Rectal smooth muscle tissue (tissue), 1 donor: ENCODE measurements around the gene CELF4.

ENCODE experiments used
- H3K27ac ChIP-seq: one replicate; pipeline ENCODE4 v1.7.0; 2013; ENCODE audit warnings: low read depth, low read length, inconsistent platforms
- H3K27me3 ChIP-seq: one replicate; pipeline ENCODE4 v1.7.0; 2013; ENCODE audit warnings: low read length; ENCODE audit not compliant: control insufficient read depth, insufficient read depth
- H3K36me3 ChIP-seq: one replicate; pipeline ENCODE4 v1.7.0; 2013; ENCODE audit warnings: low read length; ENCODE audit not compliant: control insufficient read depth, insufficient read depth
- H3K4me1 ChIP-seq: one replicate; pipeline ENCODE4 v1.7.0; 2013; ENCODE audit warnings: low read length; ENCODE audit not compliant: control insufficient read depth, insufficient read depth
- H3K4me3 ChIP-seq: one replicate; pipeline ENCODE4 v1.7.0; 2013; ENCODE audit warnings: low read length
- H3K9ac ChIP-seq: one replicate; pipeline ENCODE4 v1.7.0; 2013; ENCODE audit warnings: low read length

CELF4 gene

GRCh38 chr18:37419315-37419714 is 146.3 kb downstream of the CELF4 start:
- H3K27ac ChIP-seq: no peak overlapping the region
- no peaks in the 10 kb centered on the region for H3K4me1 ChIP-seq
- H3K27me3 ChIP-seq: no peaks in the 10 kb centered on the region
- no peak overlapping the region for H3K9ac ChIP-seq
- H3K4me3 ChIP-seq: no peak overlapping the region
- no peaks in the 10 kb centered on the region for H3K36me3 ChIP-seq

DNA sequence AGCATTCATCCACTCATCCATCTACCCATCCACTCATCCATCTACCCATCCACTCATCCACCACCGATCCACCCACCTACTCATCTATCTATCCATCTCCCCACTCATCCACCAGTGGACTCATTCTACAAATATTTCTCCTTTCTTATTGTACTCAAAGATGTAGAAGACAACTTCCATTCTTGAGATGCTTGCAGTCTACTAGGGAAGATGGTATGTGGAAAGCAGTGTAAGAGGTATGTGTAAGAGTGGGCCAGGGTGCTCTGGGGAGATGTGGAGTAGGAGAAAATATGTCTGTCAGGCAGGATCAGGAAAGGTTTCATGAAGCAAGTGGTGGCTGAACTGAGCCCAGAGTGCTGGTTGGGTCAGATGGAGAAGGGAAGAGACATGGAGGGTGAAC is 150.8 kb downstream of the CELF4 start:
- Histone ChIP-seq H3K27ac (no peak overlapping the region), H3K4me3 (no peak overlapping the region), H3K36me3 (no peaks in the 10 kb centered on the region), H3K4me1 (no peaks in the 10 kb centered on the region), H3K27me3 (no peaks in the 10 kb centered on the region), H3K9ac (no peak overlapping the region)

DNA sequence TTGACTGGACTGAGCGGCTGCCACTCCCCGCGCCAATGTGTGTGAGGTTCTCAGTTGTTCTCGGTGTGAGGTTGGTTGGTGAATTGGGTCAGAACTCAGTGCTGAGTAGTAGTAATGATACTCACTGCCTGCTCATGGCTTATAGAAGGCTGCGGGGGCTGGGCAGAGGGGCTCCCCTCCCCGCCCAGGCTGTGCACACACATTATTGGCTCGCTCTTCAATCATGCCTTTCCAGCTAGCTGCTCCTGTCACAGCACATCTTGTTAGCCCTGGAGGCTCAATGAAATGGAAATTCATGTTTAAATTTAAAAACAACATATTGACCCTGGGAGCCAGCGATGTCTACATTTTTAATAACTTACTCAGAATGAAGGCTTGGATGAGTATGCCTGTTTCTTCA is 152.8 kb downstream of the CELF4 start:
- no peak overlapping the region for H3K4me3 ChIP-seq
- H3K36me3 ChIP-seq: no peaks in the 10 kb centered on the region
- H3K4me1 ChIP-seq: no peaks in the 10 kb centered on the region
- H3K27me3 ChIP-seq: no peaks in the 10 kb centered on the region
- H3K9ac ChIP-seq: no peak overlapping the region
- H3K27ac ChIP-seq: no peak overlapping the region

GRCh38 chr18:37412333-37412732 is 153.3 kb downstream of the CELF4 start:
- no peaks in the 10 kb centered on the region for H3K27me3 ChIP-seq
- no peaks in the 10 kb centered on the region for H3K4me1 ChIP-seq
- no peak overlapping the region for H3K27ac ChIP-seq
- H3K4me3 ChIP-seq: no peak overlapping the region
- no peak overlapping the region for H3K9ac ChIP-seq
- H3K36me3 ChIP-seq: no peaks in the 10 kb centered on the region

- no peaks in the 10 kb centered on the region for H3K4me1 ChIP-seq
- no peaks in the 10 kb centered on the region for H3K27me3 ChIP-seq
- H3K9ac ChIP-seq: no peak overlapping the region
- no peaks in the 10 kb centered on the region for H3K36me3 ChIP-seq
- no peak overlapping the region for H3K4me3 ChIP-seq
- H3K27ac ChIP-seq: no peak overlapping the region
Measured at GRCh38 chr18:37409878-37410277, 155.7 kb downstream of the CELF4 start.

DNA sequence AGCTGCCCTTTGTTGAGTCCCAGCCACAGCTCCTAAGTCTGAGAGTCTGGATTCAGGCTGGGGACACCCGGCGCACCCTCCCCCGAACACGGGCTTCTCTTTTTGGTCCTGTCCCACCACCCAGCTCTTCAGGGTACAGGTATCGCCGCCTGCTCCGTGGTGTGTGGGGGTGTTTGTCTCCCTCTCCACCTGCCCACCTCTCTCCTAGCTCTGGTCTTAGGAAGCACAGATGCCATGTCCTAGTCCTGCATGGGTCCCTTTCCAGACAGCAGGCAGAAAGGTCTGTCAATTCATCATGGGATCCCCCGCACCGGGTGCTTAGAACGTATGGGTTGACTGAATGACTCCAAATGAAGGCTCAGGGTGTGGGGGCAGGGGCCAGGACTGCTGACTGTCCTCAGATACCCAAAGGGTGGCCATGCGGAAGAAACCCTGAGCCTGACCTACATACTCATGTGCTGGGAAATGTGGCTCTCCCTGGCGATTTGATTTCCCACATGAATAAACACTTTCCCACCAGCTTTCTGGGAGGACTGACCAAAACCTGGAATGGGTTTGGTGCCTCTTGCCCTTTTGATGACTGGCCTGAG is 156.8 kb downstream of the CELF4 start:
- Histone ChIP-seq H3K27me3 (no peaks in the 10 kb centered on the region), H3K4me3 (no peak overlapping the region), H3K9ac (no peak overlapping the region), H3K4me1 (no peaks in the 10 kb centered on the region), H3K27ac (no peak overlapping the region), H3K36me3 (no peaks in the 10 kb centered on the region)

DNA sequence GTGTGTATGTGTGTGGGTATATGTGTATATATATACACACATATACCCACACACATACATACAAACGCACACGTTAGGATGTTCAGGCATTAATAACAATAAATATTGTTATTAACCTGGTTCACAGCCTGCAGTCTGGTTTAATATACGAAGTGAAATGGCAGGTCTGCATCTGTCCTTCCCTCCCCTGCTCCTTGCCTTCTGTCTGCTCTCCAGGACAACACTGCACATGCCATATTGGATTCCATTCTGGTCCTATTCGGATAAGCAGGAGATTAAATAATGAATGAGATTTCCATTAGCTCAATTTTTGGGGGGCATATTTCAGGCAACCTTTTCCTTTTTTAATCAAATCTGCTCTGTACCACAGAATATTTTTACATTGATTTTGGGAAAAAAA is 158.0 kb downstream of the CELF4 start:
- Histone ChIP-seq H3K4me1 (no peaks in the 10 kb centered on the region), H3K36me3 (no peaks in the 10 kb centered on the region), H3K27me3 (no peaks in the 10 kb centered on the region), H3K4me3 (no peak overlapping the region), H3K27ac (no peak overlapping the region), H3K9ac (no peak overlapping the region)

- H3K9ac ChIP-seq: no peak overlapping the region
- no peaks in the 10 kb centered on the region for H3K27me3 ChIP-seq
- no peak overlapping the region for H3K27ac ChIP-seq
- no peaks in the 10 kb centered on the region for H3K36me3 ChIP-seq
- no peak overlapping the region for H3K4me3 ChIP-seq
- no peaks in the 10 kb centered on the region for H3K4me1 ChIP-seq
Measured at GRCh38 chr18:37405772-37406171, 159.8 kb downstream of the CELF4 start.

- H3K27ac ChIP-seq: no peak overlapping the region
- H3K9ac ChIP-seq: no peak overlapping the region
- no peaks in the 10 kb centered on the region for H3K27me3 ChIP-seq
- H3K4me3 ChIP-seq: no peak overlapping the region
- H3K4me1 ChIP-seq: no peaks in the 10 kb centered on the region
- H3K36me3 ChIP-seq: no peaks in the 10 kb centered on the region
Measured at GRCh38 chr18:37405229-37405628, 160.4 kb downstream of the CELF4 start.

- Histone ChIP-seq H3K36me3 (no peaks in the 10 kb centered on the region), H3K4me3 (no peak overlapping the region), H3K4me1 (no peaks in the 10 kb centered on the region), H3K27me3 (no peaks in the 10 kb centered on the region), H3K27ac (no peak overlapping the region), H3K9ac (no peak overlapping the region)
Measured at GRCh38 chr18:37403788-37404187, 161.8 kb downstream of the CELF4 start.

- no peaks in the 10 kb centered on the region for H3K27me3 ChIP-seq
- no peak overlapping the region for H3K9ac ChIP-seq
- H3K27ac ChIP-seq: no peak overlapping the region
- H3K36me3 ChIP-seq: no peaks in the 10 kb centered on the region
- no peak overlapping the region for H3K4me3 ChIP-seq
- no peaks in the 10 kb centered on the region for H3K4me1 ChIP-seq
Measured at GRCh38 chr18:37403100-37403781, 162.4 kb downstream of the CELF4 start.

DNA sequence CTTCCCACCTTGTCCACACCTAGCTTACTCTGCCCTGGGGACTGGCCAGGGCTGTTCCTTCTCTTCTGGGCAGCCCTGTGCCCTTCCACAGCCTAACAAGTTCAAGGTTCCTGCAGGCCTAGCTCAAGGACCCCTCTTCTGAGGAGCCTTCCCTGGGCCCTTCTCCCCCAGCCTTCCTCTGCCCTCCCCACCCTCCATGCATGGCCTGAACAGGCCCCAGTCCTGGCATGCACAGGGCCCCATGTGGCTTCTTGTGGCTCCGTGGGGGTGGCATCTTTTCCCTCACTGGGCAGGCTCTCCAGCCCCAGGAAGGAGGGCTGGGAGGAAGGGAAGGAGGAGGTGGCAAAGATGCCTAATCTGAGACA is 162.9 kb downstream of the CELF4 start:
- no peak overlapping the region for H3K9ac ChIP-seq
- H3K27ac ChIP-seq: no peak overlapping the region

GRCh38 chr18:37400802-37401201 is 164.8 kb downstream of the CELF4 start:
- Histone ChIP-seq H3K4me3 (no peak overlapping the region), H3K4me1 (no peaks in the 10 kb centered on the region), H3K9ac (no peak overlapping the region), H3K36me3 (no peaks in the 10 kb centered on the region), H3K27me3 (no peaks in the 10 kb centered on the region), H3K27ac (no peak overlapping the region)

More for the DNA sequence above, 162.9 kb downstream of the CELF4 start:
- Histone ChIP-seq H3K27me3 (no peaks in the 10 kb centered on the region), H3K4me1 (no peaks in the 10 kb centered on the region), H3K36me3 (no peaks in the 10 kb centered on the region), H3K4me3 (no peak overlapping the region)
